HCT116 (cell line): ENCODE data around the gene TMEM239. TPM values are rescaled to one million over a fixed set of nuclear protein-coding genes. Genes with fewer than 3 reads are reported as not detected.

Experiments used
- CEBPB ChIP-seq: IDR thresholded peaks from 2 replicates; pipeline ENCODE4 v1.6.1; 2012; ENCODE audit warnings: low read depth
- REST ChIP-seq: IDR thresholded peaks from 2 replicates; pipeline ENCODE4 v1.6.1; 2012; ENCODE audit warnings: low read depth
- TCF7L2 ChIP-seq: IDR thresholded peaks from 2 replicates; pipeline ENCODE4 v1.7.0; 2011; ENCODE audit warnings: borderline replicate concordance, inconsistent platforms; ENCODE audit not compliant: insufficient read depth, insufficient read length; ENCODE audit errors: extremely low read depth
- ZBTB33 ChIP-seq: IDR thresholded peaks from 2 replicates; pipeline ENCODE4 v1.6.1; 2011; ENCODE audit warnings: mild to moderate bottlenecking, low read length, moderate library complexity; ENCODE audit not compliant: insufficient replicate concordance; ENCODE audit errors: extremely low read depth
- total RNA-seq: library from RNA; stranded (reverse); gene quantifications from one replicate; pipeline ENCODE4 v1.2.1, GENCODE V29; 2021; ENCODE audit not compliant: unreplicated experiment
- TF ChIP-seq, protein P1 (sequence below): IDR thresholded peaks from 2 replicates; pipeline ENCODE4 v1.6.1; 2012

The TMEM239 gene
- total RNA-seq, 1 experiment from 2014 or later = not detected

- TF ChIP-seq ZBTB33 (no peak), TCF7L2 (no peak), CEBPB (no peak), REST (no peak)
- TF ChIP-seq, protein P1, sequence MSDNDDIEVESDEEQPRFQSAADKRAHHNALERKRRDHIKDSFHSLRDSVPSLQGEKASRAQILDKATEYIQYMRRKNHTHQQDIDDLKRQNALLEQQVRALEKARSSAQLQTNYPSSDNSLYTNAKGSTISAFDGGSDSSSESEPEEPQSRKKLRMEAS = no peak
Observed at GRCh38 chr20:2867081-2867864, 51.1 kb downstream of the TMEM239 start (continued).

Other genes starting within 250 kb of the TMEM239 start
- 582 TPM for gene NOP56, start 163.7 kb upstream of the TMEM239 start, total RNA-seq
- 132 TPM for gene IDH3B, start 152.1 kb upstream of the TMEM239 start, total RNA-seq
- 11.4 TPM for gene EBF4, start 123.6 kb upstream of the TMEM239 start, total RNA-seq
- gene CPXM1, start 15.7 kb upstream of the TMEM239 start, total RNA-seq = 0.17 TPM
- not detected for gene C20orf141, start 1.4 kb upstream of the TMEM239 start, total RNA-seq
- 31.8 TPM for gene PCED1A, start 24.3 kb downstream of the TMEM239 start, total RNA-seq
- gene VPS16, start 24.4 kb downstream of the TMEM239 start, total RNA-seq = 38.1 TPM
- gene PTPRA, start 57.1 kb downstream of the TMEM239 start, total RNA-seq = 44.6 TPM
- 0.32 TPM for gene GNRH2, start 227.3 kb downstream of the TMEM239 start, total RNA-seq
- 84.3 TPM for gene MRPS26, start 229.7 kb downstream of the TMEM239 start, total RNA-seq